Astrocyte (in vitro differentiated cells and primary cell): ENCODE data around the gene CSRNP3. TPM values are rescaled to one million over a fixed set of nuclear protein-coding genes. Genes with fewer than 3 reads are reported as not detected.
"Not testable (repeated sequence)": the region's sequence is repeated elsewhere in the genome, so short reads cannot be mapped to it uniquely, and the experiment has no call there.

Experiments
- DNase-seq: peaks from one replicate; pipeline ENCODE4 v3.0.0-alpha.2; 2010; ENCODE audit warnings: low read depth
- FAIRE-seq: peaks from 2 replicates; lab custom pipeline; 2011; peaks lifted over from hg19 to GRCh38; lab: Jason Lieb, UNC
- H2AFZ ChIP-seq: 2 replicates; pipeline ENCODE4 v1.6.0; 2012; ENCODE audit warnings: low read depth, low read length, inconsistent platforms
- H3K27ac ChIP-seq: 2 replicates; pipeline ENCODE4 v1.5.1; 2011; ENCODE audit warnings: low read depth, low read length, inconsistent platforms
- H3K27me3 ChIP-seq: 2 replicates; pipeline ENCODE4 v1.6.0; 2011; ENCODE audit warnings: low read length, inconsistent platforms; ENCODE audit not compliant: insufficient read depth
- H3K36me3 ChIP-seq: 2 replicates; pipeline ENCODE4 v1.5.1; 2011; ENCODE audit warnings: low read length, inconsistent platforms; ENCODE audit not compliant: insufficient read depth
- H3K4me1 ChIP-seq: 2 replicates; pipeline ENCODE4 v1.5.1; 2011; ENCODE audit warnings: low read length, inconsistent platforms; ENCODE audit not compliant: insufficient read depth
- H3K4me2 ChIP-seq: 2 replicates; pipeline ENCODE4 v1.6.0; 2012; ENCODE audit warnings: low read length, inconsistent platforms
- H3K4me3 ChIP-seq: 2 replicates; pipeline ENCODE4 v1.5.1; 2011; ENCODE audit warnings: low read depth, mild to moderate bottlenecking, low read length, inconsistent platforms; ENCODE audit not compliant: insufficient read depth
- H3K79me2 ChIP-seq: 2 replicates; pipeline ENCODE4 v1.6.0; 2012; ENCODE audit warnings: mild to moderate bottlenecking, low read length, inconsistent platforms; ENCODE audit not compliant: insufficient read depth
- H3K9ac ChIP-seq: 2 replicates; pipeline ENCODE4 v1.6.0; 2012; ENCODE audit warnings: mild to moderate bottlenecking, low read length, inconsistent platforms
- H3K9me3 ChIP-seq: 2 replicates; pipeline ENCODE4 v1.5.1; 2012; ENCODE audit warnings: low read depth, mild to moderate bottlenecking, low read length, inconsistent platforms; ENCODE audit not compliant: insufficient read depth
- H4K20me1 ChIP-seq: 2 replicates; pipeline ENCODE4 v1.6.0; 2012; ENCODE audit warnings: low read length, inconsistent platforms; ENCODE audit not compliant: insufficient read depth
- H3K27ac Mint-ChIP-seq: one replicate; pipeline ENCODE4 v1.8.0; 2021; ENCODE audit warnings: mild to moderate bottlenecking, mixed read lengths; ENCODE audit not compliant: unreplicated experiment
- H3K27me3 Mint-ChIP-seq: one replicate; pipeline ENCODE4 v1.8.0; 2021; ENCODE audit warnings: low read depth, mixed read lengths; ENCODE audit not compliant: unreplicated experiment
- H3K36me3 Mint-ChIP-seq: one replicate; pipeline ENCODE4 v1.8.0; 2021; ENCODE audit warnings: low read depth, mixed read lengths; ENCODE audit not compliant: unreplicated experiment
- H3K4me1 Mint-ChIP-seq: one replicate; pipeline ENCODE4 v1.8.0; 2021; ENCODE audit warnings: low read depth, mixed read lengths; ENCODE audit not compliant: unreplicated experiment
- H3K4me3 Mint-ChIP-seq: one replicate; pipeline ENCODE4 v1.8.0; 2021; ENCODE audit warnings: mild to moderate bottlenecking, moderate library complexity, mixed read lengths; ENCODE audit not compliant: unreplicated experiment
- H3K9me3 Mint-ChIP-seq: one replicate; pipeline ENCODE4 v1.8.0; 2021; ENCODE audit warnings: mild to moderate bottlenecking, mixed read lengths; ENCODE audit not compliant: unreplicated experiment
- CTCF ChIP-seq: IDR thresholded peaks from 2 replicates; pipeline ENCODE4 v1.5.1; 2011; ENCODE audit warnings: low read depth, mild to moderate bottlenecking, inconsistent platforms, low read length, moderate library complexity; ENCODE audit not compliant: insufficient read depth
- EZH2 ChIP-seq: IDR thresholded peaks from 2 replicates; pipeline ENCODE4 v1.6.1; 2012; ENCODE audit warnings: mild to moderate bottlenecking, low read length, inconsistent platforms; ENCODE audit not compliant: insufficient read depth
- total RNA-seq: library from RNA; stranded (reverse); gene quantifications from 2 replicates; pipeline ENCODE4 v1.2.1, GENCODE V29; 2021

CSRNP3 gene
- total RNA-seq, 1 donor from 2014 or later: 5.9 TPM

GRCh38 chr2:165665614-165666013 is 196.1 kb downstream of the CSRNP3 start:
- H3K27me3 ChIP-seq: no peaks in the 10 kb centered on the region

GRCh38 chr2:165666073-165666472 is 196.6 kb downstream of the CSRNP3 start:
- not testable (repeated sequence) for H4K20me1 ChIP-seq, H2AFZ ChIP-seq, DNase-seq, H3K27me3 Mint-ChIP-seq, H3K27me3 ChIP-seq, H3K9me3 ChIP-seq, H3K27ac ChIP-seq, H3K9ac ChIP-seq, H3K4me3 ChIP-seq, H3K4me3 Mint-ChIP-seq, FAIRE-seq, H3K36me3 ChIP-seq, H3K4me1 ChIP-seq, H3K4me1 Mint-ChIP-seq, H3K27ac Mint-ChIP-seq, H3K9me3 Mint-ChIP-seq, H3K79me2 ChIP-seq, H3K4me2 ChIP-seq, H3K36me3 Mint-ChIP-seq

More at GRCh38 chr2:165665614-165666013, 196.1 kb downstream of the CSRNP3 start:
- TF ChIP-seq CTCF (no peak), EZH2 (no peak)
- Mint-ChIP-seq H3K9me3 (no peaks in the 10 kb centered on the region), H3K27ac (no peak overlapping the region), H3K4me3 (no peak overlapping the region), H3K36me3 (no peaks in the 10 kb centered on the region), H3K4me1 (no peaks in the 10 kb centered on the region), H3K27me3 (no peaks in the 10 kb centered on the region)
- no peaks in the 10 kb centered on the region for H3K4me1 ChIP-seq
- no peaks in the 10 kb centered on the region for H3K36me3 ChIP-seq
- no peak overlapping the region for H3K9ac ChIP-seq
- no peak overlapping the region for H2AFZ ChIP-seq
- no peak for FAIRE-seq
- no peak overlapping the region for H3K4me3 ChIP-seq
- H3K4me2 ChIP-seq: no peak overlapping the region
- no peaks in the 10 kb centered on the region for H3K9me3 ChIP-seq
- H4K20me1 ChIP-seq: no peaks in the 10 kb centered on the region
- H3K79me2 ChIP-seq: no peaks in the 10 kb centered on the region
- DNase-seq: no peak
- no peak overlapping the region for H3K27ac ChIP-seq

- Histone ChIP-seq H3K9me3 (no peaks in the 10 kb centered on the region), H3K79me2 (no peaks in the 10 kb centered on the region), H4K20me1 (no peaks in the 10 kb centered on the region), H3K9ac (no peak overlapping the region), H3K27me3 (no peaks in the 10 kb centered on the region), H3K4me1 (no peaks in the 10 kb centered on the region), H3K27ac (no peak overlapping the region), H3K4me2 (no peak overlapping the region), H3K36me3 (no peaks in the 10 kb centered on the region), H2AFZ (no peak overlapping the region), H3K4me3 (no peak overlapping the region)
- no peak for DNase-seq
- Mint-ChIP-seq H3K27ac (no peak overlapping the region), H3K4me3 (no peak overlapping the region), H3K4me1 (no peaks in the 10 kb centered on the region), H3K36me3 (peaks cover 3% of the 10 kb centered on the region), H3K9me3 (peaks cover under 1% of the 10 kb centered on the region), H3K27me3 (no peaks in the 10 kb centered on the region)
- no peak for TF ChIP-seq CTCF
- no peak for TF ChIP-seq EZH2
- no peak for FAIRE-seq
These were observed 197.1 kb downstream of the CSRNP3 start for GRCh38 chr2:165666605-165667004.
